ENCODE data around the gene FAM120A. TPM values are rescaled to one million over a fixed set of nuclear protein-coding genes. Genes with fewer than 3 reads are reported as not detected.

The FAM120A gene
- total and polyA plus RNA-seq, 9 of the 15 experiments (the other 6 are each of a cell fraction or from before 2014, with no cell fraction given): 8.7 to 71.0 (median 42.2) TPM

- TF ChIP-seq ZNF263 (CRISPR knock-in tag; IDR thresholded peaks at IDR 0.05; ENCODE audit: borderline replicate concordance) (peak; percentile 28; the same call in 1 of the 2 replicates), TAF15 (IDR thresholded peaks at IDR 0.05; ENCODE audit: low read depth, low read length) (0 out of 2 replicates have a peak, but pooled peaks have one; percentile 15), RBBP5 (IDR thresholded peaks at IDR 0.05; ENCODE audit: borderline replicate concordance, insufficient read depth, low read length, poor library complexity, severe bottlenecking) (no peak), ZBTB17 (CRISPR knock-in tag; IDR thresholded peaks at IDR 0.05) (no peak), ZNF592 (IDR thresholded peaks at IDR 0.05) (0 out of 2 replicates have a peak, but pooled peaks have one; percentile 23)
- TF ChIP-seq, protein P1, sequence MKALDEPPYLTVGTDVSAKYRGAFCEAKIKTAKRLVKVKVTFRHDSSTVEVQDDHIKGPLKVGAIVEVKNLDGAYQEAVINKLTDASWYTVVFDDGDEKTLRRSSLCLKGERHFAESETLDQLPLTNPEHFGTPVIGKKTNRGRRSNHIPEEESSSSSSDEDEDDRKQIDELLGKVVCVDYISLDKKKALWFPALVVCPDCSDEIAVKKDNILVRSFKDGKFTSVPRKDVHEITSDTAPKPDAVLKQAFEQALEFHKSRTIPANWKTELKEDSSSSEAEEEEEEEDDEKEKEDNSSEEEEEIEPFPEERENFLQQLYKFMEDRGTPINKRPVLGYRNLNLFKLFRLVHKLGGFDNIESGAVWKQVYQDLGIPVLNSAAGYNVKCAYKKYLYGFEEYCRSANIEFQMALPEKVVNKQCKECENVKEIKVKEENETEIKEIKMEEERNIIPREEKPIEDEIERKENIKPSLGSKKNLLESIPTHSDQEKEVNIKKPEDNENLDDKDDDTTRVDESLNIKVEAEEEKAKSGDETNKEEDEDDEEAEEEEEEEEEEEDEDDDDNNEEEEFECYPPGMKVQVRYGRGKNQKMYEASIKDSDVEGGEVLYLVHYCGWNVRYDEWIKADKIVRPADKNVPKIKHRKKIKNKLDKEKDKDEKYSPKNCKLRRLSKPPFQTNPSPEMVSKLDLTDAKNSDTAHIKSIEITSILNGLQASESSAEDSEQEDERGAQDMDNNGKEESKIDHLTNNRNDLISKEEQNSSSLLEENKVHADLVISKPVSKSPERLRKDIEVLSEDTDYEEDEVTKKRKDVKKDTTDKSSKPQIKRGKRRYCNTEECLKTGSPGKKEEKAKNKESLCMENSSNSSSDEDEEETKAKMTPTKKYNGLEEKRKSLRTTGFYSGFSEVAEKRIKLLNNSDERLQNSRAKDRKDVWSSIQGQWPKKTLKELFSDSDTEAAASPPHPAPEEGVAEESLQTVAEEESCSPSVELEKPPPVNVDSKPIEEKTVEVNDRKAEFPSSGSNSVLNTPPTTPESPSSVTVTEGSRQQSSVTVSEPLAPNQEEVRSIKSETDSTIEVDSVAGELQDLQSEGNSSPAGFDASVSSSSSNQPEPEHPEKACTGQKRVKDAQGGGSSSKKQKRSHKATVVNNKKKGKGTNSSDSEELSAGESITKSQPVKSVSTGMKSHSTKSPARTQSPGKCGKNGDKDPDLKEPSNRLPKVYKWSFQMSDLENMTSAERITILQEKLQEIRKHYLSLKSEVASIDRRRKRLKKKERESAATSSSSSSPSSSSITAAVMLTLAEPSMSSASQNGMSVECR (CRISPR knock-in tag; IDR thresholded peaks at IDR 0.05): 0 out of 2 replicates have a peak, but pooled peaks have one; percentile 40
- TF ChIP-seq, protein P2, sequence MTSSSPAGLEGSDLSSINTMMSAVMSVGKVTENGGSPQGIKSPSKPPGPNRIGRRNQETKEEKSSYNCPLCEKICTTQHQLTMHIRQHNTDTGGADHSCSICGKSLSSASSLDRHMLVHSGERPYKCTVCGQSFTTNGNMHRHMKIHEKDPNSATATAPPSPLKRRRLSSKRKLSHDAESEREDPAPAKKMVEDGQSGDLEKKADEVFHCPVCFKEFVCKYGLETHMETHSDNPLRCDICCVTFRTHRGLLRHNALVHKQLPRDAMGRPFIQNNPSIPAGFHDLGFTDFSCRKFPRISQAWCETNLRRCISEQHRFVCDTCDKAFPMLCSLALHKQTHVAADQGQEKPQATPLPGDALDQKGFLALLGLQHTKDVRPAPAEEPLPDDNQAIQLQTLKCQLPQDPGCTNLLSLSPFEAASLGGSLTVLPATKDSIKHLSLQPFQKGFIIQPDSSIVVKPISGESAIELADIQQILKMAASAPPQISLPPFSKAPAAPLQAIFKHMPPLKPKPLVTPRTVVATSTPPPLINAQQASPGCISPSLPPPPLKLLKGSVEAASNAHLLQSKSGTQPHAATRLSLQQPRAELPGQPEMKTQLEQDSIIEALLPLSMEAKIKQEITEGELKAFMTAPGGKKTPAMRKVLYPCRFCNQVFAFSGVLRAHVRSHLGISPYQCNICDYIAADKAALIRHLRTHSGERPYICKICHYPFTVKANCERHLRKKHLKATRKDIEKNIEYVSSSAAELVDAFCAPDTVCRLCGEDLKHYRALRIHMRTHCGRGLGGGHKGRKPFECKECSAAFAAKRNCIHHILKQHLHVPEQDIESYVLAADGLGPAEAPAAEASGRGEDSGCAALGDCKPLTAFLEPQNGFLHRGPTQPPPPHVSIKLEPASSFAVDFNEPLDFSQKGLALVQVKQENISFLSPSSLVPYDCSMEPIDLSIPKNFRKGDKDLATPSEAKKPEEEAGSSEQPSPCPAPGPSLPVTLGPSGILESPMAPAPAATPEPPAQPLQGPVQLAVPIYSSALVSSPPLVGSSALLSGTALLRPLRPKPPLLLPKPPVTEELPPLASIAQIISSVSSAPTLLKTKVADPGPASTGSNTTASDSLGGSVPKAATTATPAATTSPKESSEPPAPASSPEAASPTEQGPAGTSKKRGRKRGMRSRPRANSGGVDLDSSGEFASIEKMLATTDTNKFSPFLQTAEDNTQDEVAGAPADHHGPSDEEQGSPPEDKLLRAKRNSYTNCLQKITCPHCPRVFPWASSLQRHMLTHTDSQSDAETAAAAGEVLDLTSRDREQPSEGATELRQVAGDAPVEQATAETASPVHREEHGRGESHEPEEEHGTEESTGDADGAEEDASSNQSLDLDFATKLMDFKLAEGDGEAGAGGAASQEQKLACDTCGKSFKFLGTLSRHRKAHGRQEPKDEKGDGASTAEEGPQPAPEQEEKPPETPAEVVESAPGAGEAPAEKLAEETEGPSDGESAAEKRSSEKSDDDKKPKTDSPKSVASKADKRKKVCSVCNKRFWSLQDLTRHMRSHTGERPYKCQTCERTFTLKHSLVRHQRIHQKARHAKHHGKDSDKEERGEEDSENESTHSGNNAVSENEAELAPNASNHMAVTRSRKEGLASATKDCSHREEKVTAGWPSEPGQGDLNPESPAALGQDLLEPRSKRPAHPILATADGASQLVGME (CRISPR knock-in tag; IDR thresholded peaks at IDR 0.05): 0 out of 2 replicates have a peak, but pooled peaks have one; percentile 53
- TF ChIP-seq, protein P3, sequence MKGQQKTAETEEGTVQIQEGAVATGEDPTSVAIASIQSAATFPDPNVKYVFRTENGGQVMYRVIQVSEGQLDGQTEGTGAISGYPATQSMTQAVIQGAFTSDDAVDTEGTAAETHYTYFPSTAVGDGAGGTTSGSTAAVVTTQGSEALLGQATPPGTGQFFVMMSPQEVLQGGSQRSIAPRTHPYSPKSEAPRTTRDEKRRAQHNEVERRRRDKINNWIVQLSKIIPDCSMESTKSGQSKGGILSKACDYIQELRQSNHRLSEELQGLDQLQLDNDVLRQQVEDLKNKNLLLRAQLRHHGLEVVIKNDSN (CRISPR knock-in tag; IDR thresholded peaks at IDR 0.05): 0 out of 2 replicates have a peak, but pooled peaks have one; percentile 16
Observed at GRCh38 chr9:93567271-93567959, 115.9 kb downstream of the FAM120A start (continued).
